ENCODE measurements around the gene PCP4. TPM values are rescaled to one million over a fixed set of nuclear protein-coding genes. Genes with fewer than 3 reads are reported as not detected.

Gene PCP4
- total and polyA plus RNA-seq, 9 donors: 0.25 to 4.7 (median 3.2) TPM; not detected in 3

DNA sequence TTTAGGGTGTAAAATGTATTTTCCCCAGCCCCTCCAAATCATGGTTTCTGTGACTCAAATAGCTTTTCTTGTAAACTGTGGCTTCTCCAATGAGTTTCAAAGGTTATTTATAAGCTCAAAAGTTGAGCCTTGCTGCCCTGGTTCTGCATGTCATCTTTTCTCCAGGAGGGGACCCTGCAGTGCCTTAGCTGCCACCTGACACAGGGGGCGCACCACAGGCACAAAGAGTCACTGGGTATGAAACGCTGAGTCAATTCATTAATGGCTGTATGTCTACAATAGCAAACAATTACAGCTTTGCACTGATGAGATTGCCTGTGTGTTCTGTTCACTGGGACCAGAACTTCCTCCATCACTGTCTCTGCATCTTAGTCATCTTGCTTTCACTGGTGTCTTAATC lies 100.8 kb downstream of the PCP4 start:
- WGBS, 3 donors: 93 to 98% (median 96%) methylated on average over 2 of the region's 2 CpGs
- no peak for DNase-seq
- no peaks in the 10 kb centered on the region for H3K27me3 ChIP-seq
- H3K9me3 ChIP-seq: no peaks in the 10 kb centered on the region
- no peaks in the 10 kb centered on the region for H3K4me1 ChIP-seq (ENCODE audit: insufficient read depth)
- H3K27ac ChIP-seq: no peak overlapping the region
- H3K36me3 ChIP-seq: no peaks in the 10 kb centered on the region
- TF ChIP-seq POLR2A (IDR thresholded peaks at IDR 0.05) (no peak), EP300 (IDR thresholded peaks at IDR 0.05) (no peak)
- TF ChIP-seq, protein P1, sequence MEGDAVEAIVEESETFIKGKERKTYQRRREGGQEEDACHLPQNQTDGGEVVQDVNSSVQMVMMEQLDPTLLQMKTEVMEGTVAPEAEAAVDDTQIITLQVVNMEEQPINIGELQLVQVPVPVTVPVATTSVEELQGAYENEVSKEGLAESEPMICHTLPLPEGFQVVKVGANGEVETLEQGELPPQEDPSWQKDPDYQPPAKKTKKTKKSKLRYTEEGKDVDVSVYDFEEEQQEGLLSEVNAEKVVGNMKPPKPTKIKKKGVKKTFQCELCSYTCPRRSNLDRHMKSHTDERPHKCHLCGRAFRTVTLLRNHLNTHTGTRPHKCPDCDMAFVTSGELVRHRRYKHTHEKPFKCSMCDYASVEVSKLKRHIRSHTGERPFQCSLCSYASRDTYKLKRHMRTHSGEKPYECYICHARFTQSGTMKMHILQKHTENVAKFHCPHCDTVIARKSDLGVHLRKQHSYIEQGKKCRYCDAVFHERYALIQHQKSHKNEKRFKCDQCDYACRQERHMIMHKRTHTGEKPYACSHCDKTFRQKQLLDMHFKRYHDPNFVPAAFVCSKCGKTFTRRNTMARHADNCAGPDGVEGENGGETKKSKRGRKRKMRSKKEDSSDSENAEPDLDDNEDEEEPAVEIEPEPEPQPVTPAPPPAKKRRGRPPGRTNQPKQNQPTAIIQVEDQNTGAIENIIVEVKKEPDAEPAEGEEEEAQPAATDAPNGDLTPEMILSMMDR (IDR thresholded peaks at IDR 0.05): no peak
- intact Hi-C loops (cut with DNase I): no loop called here
- H3K4me3 ChIP-seq: no peak overlapping the region

DNA sequence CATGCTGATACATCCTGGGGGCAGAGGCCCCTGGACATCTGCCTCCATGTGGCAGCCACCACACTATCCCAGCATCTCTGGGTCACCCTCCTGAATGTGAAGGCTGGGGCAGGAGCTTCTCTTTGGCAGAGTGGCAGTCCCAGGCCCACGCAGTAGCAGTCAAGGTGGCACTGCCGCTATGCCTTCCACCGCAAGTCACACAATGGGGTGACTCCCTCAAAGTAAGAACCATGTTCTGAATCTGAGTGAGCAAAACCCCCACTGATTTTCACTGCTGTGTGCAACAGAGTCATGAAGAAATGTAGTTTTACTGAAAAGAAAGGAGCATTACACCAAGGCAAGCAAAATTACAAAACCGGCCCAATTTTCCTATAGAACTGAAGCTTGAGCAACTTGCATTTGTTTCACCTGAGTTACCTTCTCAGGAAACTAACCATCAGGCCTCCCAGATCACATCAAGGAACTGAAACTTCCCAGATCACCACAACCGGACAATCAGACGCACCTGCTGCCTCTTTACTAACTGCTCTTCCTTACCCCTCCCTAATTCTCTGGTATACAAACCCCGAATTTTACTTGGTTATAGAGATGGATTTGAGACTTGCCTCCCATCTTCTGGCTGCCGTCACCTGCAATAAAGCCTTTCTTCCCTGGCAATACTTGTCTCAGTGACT lies 102.6 kb downstream of the PCP4 start:
- intact Hi-C loops (cut with DNase I): no loop called here

DNA sequence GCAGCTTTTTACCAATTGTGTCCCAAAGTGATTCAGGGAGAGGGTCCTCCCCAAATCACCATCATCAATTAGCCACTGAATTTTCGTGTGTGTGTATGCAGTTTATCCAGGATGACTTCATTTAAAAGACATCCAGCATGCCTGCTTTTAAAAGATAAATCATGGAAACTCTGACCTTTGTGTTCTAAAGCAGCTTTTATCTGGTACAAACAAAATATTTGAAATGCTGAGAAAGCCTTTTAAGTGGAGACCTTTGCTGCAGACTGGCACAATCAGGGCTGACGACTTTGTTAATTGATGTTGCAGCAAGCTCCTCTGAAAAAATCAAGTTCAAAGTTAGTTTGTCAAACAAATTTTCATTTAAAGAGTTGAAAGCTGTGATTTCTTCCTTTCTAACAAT lies 104.7 kb downstream of the PCP4 start:
- 2 to 4% (median 3%) methylated on average over 2 of the region's 2 CpGs for WGBS, 3 donors
- Histone ChIP-seq H3K36me3 (no peaks in the 10 kb centered on the region), H3K27ac (no peak overlapping the region), H3K4me1 (ENCODE audit: insufficient read depth) (no peaks in the 10 kb centered on the region), H3K27me3 (no peaks in the 10 kb centered on the region), H3K9me3 (no peaks in the 10 kb centered on the region), H3K4me3 (no peak overlapping the region)
- intact Hi-C loops (cut with DNase I): no loop called here
- TF ChIP-seq, protein P1 (IDR thresholded peaks at IDR 0.05): no peak
- no peak for TF ChIP-seq EP300 (IDR thresholded peaks at IDR 0.05)
- no peak for TF ChIP-seq POLR2A (IDR thresholded peaks at IDR 0.05)
- DNase-seq: no peak

More for the DNA sequence above, 102.6 kb downstream of the PCP4 start:
- no peak overlapping the region for H3K4me3 ChIP-seq
- H3K36me3 ChIP-seq: no peaks in the 10 kb centered on the region
- H3K27me3 ChIP-seq: no peaks in the 10 kb centered on the region
- H3K27ac ChIP-seq: no peak overlapping the region
- no peaks in the 10 kb centered on the region for H3K4me1 ChIP-seq (ENCODE audit: insufficient read depth)
- no peaks in the 10 kb centered on the region for H3K9me3 ChIP-seq
- 87 to 91% (median 88%) methylated on average over 8 of the region's 8 CpGs for WGBS, 3 donors
- DNase-seq: no peak
- TF ChIP-seq EP300 (IDR thresholded peaks at IDR 0.05) (no peak), POLR2A (IDR thresholded peaks at IDR 0.05) (no peak)
- TF ChIP-seq, protein P1 (IDR thresholded peaks at IDR 0.05): no peak

DNA sequence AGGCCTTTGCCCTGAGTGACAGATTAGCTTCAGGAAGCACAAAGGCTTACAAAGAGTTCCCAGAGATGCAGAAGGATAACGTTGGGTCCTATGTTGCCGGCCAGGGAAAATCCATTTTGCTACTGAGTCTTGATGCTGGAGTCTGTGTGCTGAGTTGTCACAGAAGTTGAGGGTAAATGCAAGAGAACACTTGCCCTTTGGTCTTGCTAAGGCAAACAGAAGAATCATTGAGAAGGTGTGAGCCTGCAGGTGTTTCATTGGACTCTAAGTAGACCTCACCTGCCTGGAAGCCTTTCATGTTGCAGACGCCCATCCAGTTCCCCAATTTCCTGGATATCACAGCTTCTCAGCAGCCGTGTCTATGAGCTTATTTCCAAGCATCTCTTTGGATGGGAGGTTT lies 105.2 kb downstream of the PCP4 start:
- no peak overlapping the region for H3K4me3 ChIP-seq
- H3K27ac ChIP-seq: no peak overlapping the region
- no peak for DNase-seq
- H3K36me3 ChIP-seq: no peaks in the 10 kb centered on the region
- H3K4me1 ChIP-seq (ENCODE audit: insufficient read depth): no peaks in the 10 kb centered on the region
- no peaks in the 10 kb centered on the region for H3K27me3 ChIP-seq
- 52 to 68% (median 57%) methylated on average over 4 of the region's 4 CpGs for WGBS, 3 donors
- no peak for TF ChIP-seq POLR2A (IDR thresholded peaks at IDR 0.05)
- intact Hi-C loops (cut with DNase I): no loop called here
- no peaks in the 10 kb centered on the region for H3K9me3 ChIP-seq

DNA sequence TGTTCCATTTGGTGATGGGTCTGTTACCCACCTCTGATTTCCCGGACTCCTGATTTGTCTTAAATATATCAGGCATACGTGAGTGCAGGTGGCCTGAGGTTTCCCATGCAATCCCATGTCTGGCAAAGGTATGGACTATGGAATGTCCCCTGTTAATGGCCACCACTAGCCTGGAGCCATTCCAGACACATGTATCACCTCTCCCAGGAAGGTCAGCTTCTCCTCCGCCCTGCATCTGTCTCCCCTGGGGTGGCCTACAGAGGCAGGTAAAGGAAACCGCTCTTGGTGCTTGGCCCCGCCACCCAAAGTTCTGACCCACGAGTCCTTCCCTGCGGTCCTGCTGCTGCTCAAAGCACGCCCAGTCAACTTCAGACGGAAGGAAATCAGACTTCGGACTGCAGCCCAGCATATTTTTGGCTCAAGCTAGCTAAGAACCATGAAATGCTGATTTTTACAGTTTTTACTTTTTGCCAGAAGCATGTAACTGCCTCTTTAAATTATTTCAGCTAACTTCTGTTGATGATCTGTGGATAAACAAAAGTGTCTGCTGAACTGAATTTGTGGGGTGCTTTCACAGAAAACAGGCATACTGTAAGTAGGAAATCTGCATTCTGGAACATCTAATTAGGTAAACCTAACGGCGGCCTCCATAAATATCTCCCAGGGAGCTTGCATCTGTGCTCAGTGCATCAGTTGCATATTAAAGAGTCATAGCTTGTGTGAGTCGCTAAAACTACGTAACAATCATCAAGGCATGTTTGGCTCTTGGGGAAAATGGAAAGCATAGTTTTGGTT lies 105.9 kb downstream of the PCP4 start:
- no peaks in the 10 kb centered on the region for H3K27me3 ChIP-seq
- intact Hi-C loops (cut with DNase I): no loop called here
- H3K4me3 ChIP-seq: no peak overlapping the region
- no peaks in the 10 kb centered on the region for H3K9me3 ChIP-seq
- DNase-seq: no peak
- 86 to 90% (median 87%) methylated on average over 14 of the region's 14 CpGs for WGBS, 3 donors
- no peaks in the 10 kb centered on the region for H3K36me3 ChIP-seq
- TF ChIP-seq, protein P1 (IDR thresholded peaks at IDR 0.05): no peak
- TF ChIP-seq POLR2A (IDR thresholded peaks at IDR 0.05) (no peak), EP300 (IDR thresholded peaks at IDR 0.05) (no peak)
- H3K4me1 ChIP-seq (ENCODE audit: insufficient read depth): no peaks in the 10 kb centered on the region
- H3K27ac ChIP-seq: no peak overlapping the region
